Measurements from ENCODE around the gene ANKRD33B. TPM values are rescaled to one million over a fixed set of nuclear protein-coding genes. Genes with fewer than 3 reads are reported as not detected.

ANKRD33B gene
- total RNA-seq, 1 experiment from 2014 or later = 25.3 TPM

- no peak overlapping the region for H3K4me3 Mint-ChIP-seq (ENCODE audit: unreplicated experiment)
- CTCF ChIA-PET = no interaction called here
- H3K36me3 Mint-ChIP-seq (ENCODE audit: insufficient read depth, unreplicated experiment) = no peaks in the 10 kb centered on the region
- no peak overlapping the region for H3K4me3 ChIP-seq (ENCODE audit: low read depth, low read length)
- BruUV-seq (replicated peaks) = no TSS peak
- POLR2A ChIA-PET = interaction anchor here (0.6 kb wide), 1 partner anchor 329 kb away, joined by 5 read pairs; no protein-coding TSS in a partner anchor
- peaks cover 24% of the 10 kb centered on the region for H3K4me1 Mint-ChIP-seq (ENCODE audit: low read depth, unreplicated experiment)
- no peak overlapping the region for H3K27ac Mint-ChIP-seq (ENCODE audit: unreplicated experiment)
- H3K9me3 ChIP-seq = no peaks in the 10 kb centered on the region
- H3K9me3 Mint-ChIP-seq (ENCODE audit: unreplicated experiment) = no peaks in the 10 kb centered on the region
- TF ChIP-seq CTCF (IDR thresholded peaks at IDR 0.05; ENCODE audit: insufficient read depth in 1 of 2, low read depth in 1 of 2, low read length in 1 of 2, severe bottlenecking in 1 of 2, unreplicated experiment in 1 of 2) = no peak
- no peaks in the 10 kb centered on the region for H3K36me3 ChIP-seq (ENCODE audit: control insufficient read depth, insufficient read depth, low read length)
- no peaks in the 10 kb centered on the region for H3K27me3 Mint-ChIP-seq (ENCODE audit: insufficient read depth, unreplicated experiment)
- DNase-seq = no peak
- intact Hi-C loops (cut with micrococcal nuclease; ENCODE audit: unreplicated experiment) = no loop called here
- peaks cover 3% of the 10 kb centered on the region; the same call in 1 of the 2 replicates for H3K4me1 ChIP-seq
- no peaks in the 10 kb centered on the region for H3K27me3 ChIP-seq (replicated peaks; ENCODE audit: control insufficient read depth, insufficient read depth, low read length)
Measured at GRCh38 chr5:10585518-10585915, 21.6 kb downstream of the ANKRD33B start.

GRCh38 chr5:10586008-10586407 lies 22.1 kb downstream of the ANKRD33B start:
- ChIA-PET POLR2A (no interaction called here), CTCF (no interaction called here)
- Histone ChIP-seq H3K27me3 (replicated peaks; ENCODE audit: control insufficient read depth, insufficient read depth, low read length) (no peaks in the 10 kb centered on the region), H3K36me3 (ENCODE audit: control insufficient read depth, insufficient read depth, low read length) (no peaks in the 10 kb centered on the region), H3K4me1 (peaks cover 7% of the 10 kb centered on the region; the same call in 1 of the 2 replicates), H3K9me3 (no peaks in the 10 kb centered on the region), H3K4me3 (ENCODE audit: low read depth, low read length) (no peak overlapping the region)
- H3K36me3 Mint-ChIP-seq (ENCODE audit: insufficient read depth, unreplicated experiment) = no peaks in the 10 kb centered on the region
- no peak for TF ChIP-seq CTCF (IDR thresholded peaks at IDR 0.05; ENCODE audit: insufficient read depth in 1 of 2, low read depth in 1 of 2, low read length in 1 of 2, severe bottlenecking in 1 of 2, unreplicated experiment in 1 of 2)
- no peak overlapping the region for H3K4me3 Mint-ChIP-seq (ENCODE audit: unreplicated experiment)
- H3K27me3 Mint-ChIP-seq (ENCODE audit: insufficient read depth, unreplicated experiment) = no peaks in the 10 kb centered on the region
- no peaks in the 10 kb centered on the region for H3K9me3 Mint-ChIP-seq (ENCODE audit: unreplicated experiment)
- H3K27ac Mint-ChIP-seq (ENCODE audit: unreplicated experiment) = no peak overlapping the region
- BruUV-seq (replicated peaks) = no TSS peak
- DNase-seq = no peak
- H3K4me1 Mint-ChIP-seq (ENCODE audit: low read depth, unreplicated experiment) = peaks cover 24% of the 10 kb centered on the region
- intact Hi-C loops (cut with micrococcal nuclease; ENCODE audit: unreplicated experiment) = no loop called here

GRCh38 chr5:10586555-10586954 lies 22.7 kb downstream of the ANKRD33B start:
- no peaks in the 10 kb centered on the region for H3K9me3 Mint-ChIP-seq (ENCODE audit: unreplicated experiment)
- no peak for DNase-seq
- peaks cover 7% of the 10 kb centered on the region; the same call in 1 of the 2 replicates for H3K4me1 ChIP-seq
- POLR2A ChIA-PET = no interaction called here
- CTCF ChIA-PET = no interaction called here
- H3K4me3 ChIP-seq (ENCODE audit: low read depth, low read length) = no peak overlapping the region
- H3K27me3 Mint-ChIP-seq (ENCODE audit: insufficient read depth, unreplicated experiment) = no peaks in the 10 kb centered on the region
- H3K9me3 ChIP-seq = no peaks in the 10 kb centered on the region
- no TSS peak for BruUV-seq (replicated peaks)
- intact Hi-C loops (cut with micrococcal nuclease; ENCODE audit: unreplicated experiment) = no loop called here
- no peak overlapping the region for H3K27ac Mint-ChIP-seq (ENCODE audit: unreplicated experiment)
- H3K36me3 ChIP-seq (ENCODE audit: control insufficient read depth, insufficient read depth, low read length) = no peaks in the 10 kb centered on the region
- H3K4me1 Mint-ChIP-seq (ENCODE audit: low read depth, unreplicated experiment) = peaks cover 24% of the 10 kb centered on the region
- no peak overlapping the region for H3K4me3 Mint-ChIP-seq (ENCODE audit: unreplicated experiment)
- no peaks in the 10 kb centered on the region for H3K36me3 Mint-ChIP-seq (ENCODE audit: insufficient read depth, unreplicated experiment)
- no peaks in the 10 kb centered on the region for H3K27me3 ChIP-seq (replicated peaks; ENCODE audit: control insufficient read depth, insufficient read depth, low read length)
- no peak for TF ChIP-seq CTCF (IDR thresholded peaks at IDR 0.05; ENCODE audit: insufficient read depth in 1 of 2, low read depth in 1 of 2, low read length in 1 of 2, severe bottlenecking in 1 of 2, unreplicated experiment in 1 of 2)
